ENCODE results near the gene COG5. TPM values are rescaled to one million over a fixed set of nuclear protein-coding genes. Genes with fewer than 3 reads are reported as not detected.

The COG5 gene
- total and polyA plus RNA-seq, 2 donors from 2014 or later, result 8.6 to 45.7 TPM

DNA sequence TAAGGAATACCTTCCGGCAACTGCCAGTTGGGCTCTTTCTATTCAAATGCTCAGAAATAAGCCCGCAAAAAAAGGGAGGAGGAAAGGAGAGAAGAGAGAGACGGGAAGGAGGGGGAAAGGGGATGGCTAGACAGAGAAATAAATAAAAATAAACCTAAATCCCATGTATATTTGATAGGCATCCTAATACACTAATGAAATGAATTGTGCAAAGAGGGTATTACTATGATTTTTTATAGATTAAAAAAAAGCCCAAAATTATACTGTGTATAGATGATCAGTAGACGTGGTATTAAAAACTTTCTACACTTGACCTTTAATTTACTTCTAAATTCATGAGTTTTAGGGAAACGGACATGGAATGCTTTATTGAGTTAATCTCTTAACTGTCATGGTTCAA, 305.0 kb downstream of the COG5 start:
- no peak for FAIRE-seq
- intact Hi-C loops (cut with DNase I), result no loop called here
- no peak overlapping the region for H3K9ac ChIP-seq (ENCODE audit: low read length in 3 of 3)
- no peak for DNase-seq
- no peak overlapping the region for H3K4me3 ChIP-seq (ENCODE audit: low read length in 3 of 3)
- no peak overlapping the region for H3K27ac ChIP-seq (ENCODE audit: low read depth in 2 of 2, low read length in 2 of 2)
- no peaks in the 10 kb centered on the region for H3K36me3 ChIP-seq (ENCODE audit: control insufficient read depth in 2 of 3, insufficient read depth in 3 of 3, low read length in 3 of 3)
- TF ChIP-seq, protein P1, sequence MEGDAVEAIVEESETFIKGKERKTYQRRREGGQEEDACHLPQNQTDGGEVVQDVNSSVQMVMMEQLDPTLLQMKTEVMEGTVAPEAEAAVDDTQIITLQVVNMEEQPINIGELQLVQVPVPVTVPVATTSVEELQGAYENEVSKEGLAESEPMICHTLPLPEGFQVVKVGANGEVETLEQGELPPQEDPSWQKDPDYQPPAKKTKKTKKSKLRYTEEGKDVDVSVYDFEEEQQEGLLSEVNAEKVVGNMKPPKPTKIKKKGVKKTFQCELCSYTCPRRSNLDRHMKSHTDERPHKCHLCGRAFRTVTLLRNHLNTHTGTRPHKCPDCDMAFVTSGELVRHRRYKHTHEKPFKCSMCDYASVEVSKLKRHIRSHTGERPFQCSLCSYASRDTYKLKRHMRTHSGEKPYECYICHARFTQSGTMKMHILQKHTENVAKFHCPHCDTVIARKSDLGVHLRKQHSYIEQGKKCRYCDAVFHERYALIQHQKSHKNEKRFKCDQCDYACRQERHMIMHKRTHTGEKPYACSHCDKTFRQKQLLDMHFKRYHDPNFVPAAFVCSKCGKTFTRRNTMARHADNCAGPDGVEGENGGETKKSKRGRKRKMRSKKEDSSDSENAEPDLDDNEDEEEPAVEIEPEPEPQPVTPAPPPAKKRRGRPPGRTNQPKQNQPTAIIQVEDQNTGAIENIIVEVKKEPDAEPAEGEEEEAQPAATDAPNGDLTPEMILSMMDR (IDR thresholded peaks at IDR 0.05; ENCODE audit: borderline replicate concordance, extremely low read depth, insufficient read depth), result no peak
- H3K9me3 ChIP-seq (ENCODE audit: control insufficient read depth in 2 of 3, insufficient read depth in 1 of 3, low read length in 3 of 3), result no peaks in the 10 kb centered on the region
- no peaks in the 10 kb centered on the region for H3K27me3 ChIP-seq (ENCODE audit: control insufficient read depth, insufficient read depth, low read length)
- H3K4me1 ChIP-seq (ENCODE audit: control insufficient read depth in 2 of 3, insufficient read depth in 2 of 3, low read depth in 1 of 3, low read length in 3 of 3), result no peaks in the 10 kb centered on the region

DNA sequence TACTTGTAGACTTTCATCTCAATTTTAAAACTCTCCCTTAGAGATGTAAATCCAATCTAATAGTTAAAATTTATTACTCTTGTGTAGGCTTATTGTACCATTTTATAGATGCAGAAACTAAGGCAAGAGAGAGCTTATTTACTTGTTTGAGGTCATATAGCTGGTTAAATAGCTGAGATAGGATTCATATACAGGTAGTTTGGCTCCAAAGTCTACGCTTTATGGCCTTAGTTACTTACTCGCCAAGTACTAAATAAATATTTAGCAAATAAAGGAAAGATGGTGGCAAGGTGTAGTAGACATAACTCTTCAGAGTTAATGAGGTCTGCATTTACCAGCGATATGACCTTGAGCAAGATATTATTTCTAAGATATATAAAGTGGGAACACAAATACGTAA, 308.1 kb downstream of the COG5 start:
- no peak overlapping the region for H3K27ac ChIP-seq (ENCODE audit: low read depth in 2 of 2, low read length in 2 of 2)
- H3K9me3 ChIP-seq (ENCODE audit: control insufficient read depth in 2 of 3, insufficient read depth in 1 of 3, low read length in 3 of 3), result no peaks in the 10 kb centered on the region
- H3K4me3 ChIP-seq (ENCODE audit: low read length in 3 of 3), result no peak overlapping the region
- TF ChIP-seq, protein P1 (IDR thresholded peaks at IDR 0.05; ENCODE audit: borderline replicate concordance, extremely low read depth, insufficient read depth), result no peak
- intact Hi-C loops (cut with DNase I), result no loop called here
- no peak for FAIRE-seq
- H3K4me1 ChIP-seq (ENCODE audit: control insufficient read depth in 2 of 3, insufficient read depth in 2 of 3, low read depth in 1 of 3, low read length in 3 of 3), result no peaks in the 10 kb centered on the region
- DNase-seq, result no peak
- no peak overlapping the region for H3K9ac ChIP-seq (ENCODE audit: low read length in 3 of 3)
- H3K27me3 ChIP-seq (ENCODE audit: control insufficient read depth, insufficient read depth, low read length), result no peaks in the 10 kb centered on the region
- H3K36me3 ChIP-seq (ENCODE audit: control insufficient read depth in 2 of 3, insufficient read depth in 3 of 3, low read length in 3 of 3), result no peaks in the 10 kb centered on the region

DNA sequence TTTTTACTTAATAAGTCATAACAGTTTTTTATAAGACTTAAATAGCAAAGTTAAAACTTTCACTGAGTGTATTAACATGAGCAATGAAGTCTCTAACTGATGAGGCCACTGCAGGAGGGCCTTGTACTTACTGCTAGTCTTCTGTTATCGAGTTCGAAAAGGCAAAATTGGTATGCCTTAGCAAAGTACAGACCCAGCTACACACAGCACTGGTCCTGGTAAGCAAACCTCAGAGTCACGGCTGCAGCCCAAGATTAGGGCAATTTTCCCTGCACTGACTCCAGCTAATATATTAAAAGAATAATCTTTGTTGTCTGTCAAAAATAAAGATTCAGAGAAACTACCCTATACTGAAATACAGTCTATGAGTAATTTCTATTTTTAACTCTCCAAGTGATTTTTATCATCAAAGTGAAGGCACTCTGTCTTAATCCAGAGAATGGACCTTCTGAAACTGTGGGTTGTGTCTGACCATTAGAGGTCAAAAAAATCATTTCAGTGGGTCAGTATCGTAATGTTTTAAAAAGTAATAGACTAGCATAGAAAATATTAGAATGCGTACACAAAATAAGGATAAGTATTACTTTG, 309.2 kb downstream of the COG5 start:
- Histone ChIP-seq H3K27ac (ENCODE audit: low read depth in 2 of 2, low read length in 2 of 2) (no peak overlapping the region), H3K4me3 (ENCODE audit: low read length in 3 of 3) (no peak overlapping the region), H3K9ac (ENCODE audit: low read length in 3 of 3) (no peak overlapping the region), H3K9me3 (ENCODE audit: control insufficient read depth in 2 of 3, insufficient read depth in 1 of 3, low read length in 3 of 3) (no peaks in the 10 kb centered on the region), H3K27me3 (ENCODE audit: control insufficient read depth, insufficient read depth, low read length) (no peaks in the 10 kb centered on the region), H3K36me3 (ENCODE audit: control insufficient read depth in 2 of 3, insufficient read depth in 3 of 3, low read length in 3 of 3) (peaks cover 0 to 2% (median 0%) of the 10 kb centered on the region in 3 donors), H3K4me1 (ENCODE audit: control insufficient read depth in 2 of 3, insufficient read depth in 2 of 3, low read depth in 1 of 3, low read length in 3 of 3) (no peaks in the 10 kb centered on the region)
- intact Hi-C loops (cut with DNase I), result no loop called here
- no peak for FAIRE-seq
- TF ChIP-seq, protein P1 (IDR thresholded peaks at IDR 0.05; ENCODE audit: borderline replicate concordance, extremely low read depth, insufficient read depth), result no peak
- no peak for DNase-seq

DNA sequence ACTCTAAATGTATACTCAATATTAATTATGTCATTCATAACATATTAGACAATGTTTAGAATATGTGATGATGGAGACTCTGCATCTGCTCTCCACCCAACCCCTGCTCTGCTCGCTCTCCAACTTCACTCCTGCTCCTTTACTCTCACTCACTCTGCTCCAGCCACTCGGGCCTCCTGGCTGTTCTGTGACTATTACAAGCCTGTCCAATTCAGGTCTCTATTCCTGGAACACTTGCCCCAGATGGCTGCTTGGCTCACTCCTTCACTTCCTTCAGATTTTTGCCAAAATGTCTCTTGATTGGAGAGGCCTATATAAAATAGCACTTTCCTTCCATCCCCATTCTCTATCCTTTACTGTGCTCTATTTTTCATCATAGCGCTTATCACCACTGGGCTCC, 310.1 kb downstream of the COG5 start:
- DNase-seq, result no peak
- Histone ChIP-seq H3K9me3 (ENCODE audit: control insufficient read depth in 2 of 3, insufficient read depth in 1 of 3, low read length in 3 of 3) (no peaks in the 10 kb centered on the region), H3K27ac (ENCODE audit: low read depth in 2 of 2, low read length in 2 of 2) (no peak overlapping the region), H3K4me1 (ENCODE audit: control insufficient read depth in 2 of 3, insufficient read depth in 2 of 3, low read depth in 1 of 3, low read length in 3 of 3) (no peaks in the 10 kb centered on the region), H3K4me3 (ENCODE audit: low read length in 3 of 3) (no peak overlapping the region), H3K27me3 (ENCODE audit: control insufficient read depth, insufficient read depth, low read length) (no peaks in the 10 kb centered on the region), H3K9ac (ENCODE audit: low read length in 3 of 3) (no peak overlapping the region), H3K36me3 (ENCODE audit: control insufficient read depth in 2 of 3, insufficient read depth in 3 of 3, low read length in 3 of 3) (peaks cover 0 to 2% (median 0%) of the 10 kb centered on the region in 3 donors)
- intact Hi-C loops (cut with DNase I), result no loop called here
- FAIRE-seq, result no peak
- TF ChIP-seq, protein P1 (IDR thresholded peaks at IDR 0.05; ENCODE audit: borderline replicate concordance, extremely low read depth, insufficient read depth), result no peak

Data from kidney (tissue), 14 donors.